ENCODE measurements around the gene ACOX2.
A peak's percentile ranks its signal among the peaks of the same experiment; 100 is the strongest.
"Not testable (repeated sequence)": the region's sequence is repeated elsewhere in the genome, so short reads cannot be mapped to it uniquely, and the experiment has no call there.

Gene ACOX2

DNA sequence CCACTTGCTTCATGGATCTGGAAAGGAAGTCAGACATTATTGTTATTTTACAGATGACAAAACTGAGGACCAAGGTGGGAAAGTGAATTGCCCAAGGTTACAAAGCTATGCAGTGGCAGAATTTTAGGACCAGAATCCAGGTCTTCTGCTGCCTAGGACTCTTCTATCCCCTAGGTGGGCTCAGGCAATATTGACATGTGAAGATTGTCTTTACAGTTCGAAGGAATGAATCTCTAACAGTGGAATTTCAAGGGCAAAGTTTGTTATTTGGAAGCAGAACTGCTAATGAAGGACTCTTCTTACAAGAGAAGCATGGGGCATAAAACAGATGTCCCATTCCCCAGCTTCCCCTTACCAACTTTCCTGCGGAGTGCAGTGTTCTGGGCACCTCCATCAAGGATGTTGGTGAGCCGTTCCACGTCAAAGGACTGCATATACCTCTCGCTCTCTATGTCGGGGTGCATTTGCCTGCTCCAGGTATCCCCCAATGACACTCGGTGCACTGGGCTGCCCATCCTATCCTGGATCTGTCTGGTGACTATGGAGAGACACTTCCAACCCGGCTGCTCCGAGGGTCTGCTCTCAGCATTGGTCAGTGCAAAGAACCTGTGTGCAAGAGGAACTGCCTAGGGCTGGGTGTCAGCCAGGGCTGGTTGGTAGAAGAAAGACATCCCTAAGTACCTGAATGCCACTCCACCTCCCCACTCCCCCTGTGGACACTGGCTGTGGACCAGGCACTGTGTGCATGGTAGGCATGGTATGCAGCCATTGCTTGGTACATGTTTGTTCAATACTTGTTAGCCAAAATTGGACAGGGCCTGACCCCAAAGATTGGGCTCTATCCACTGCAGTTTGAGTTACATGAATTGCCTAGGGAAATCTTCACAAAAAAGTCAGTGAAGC is 2.1 kb downstream of the ACOX2 start:
- no peak for DNase-seq

DNA sequence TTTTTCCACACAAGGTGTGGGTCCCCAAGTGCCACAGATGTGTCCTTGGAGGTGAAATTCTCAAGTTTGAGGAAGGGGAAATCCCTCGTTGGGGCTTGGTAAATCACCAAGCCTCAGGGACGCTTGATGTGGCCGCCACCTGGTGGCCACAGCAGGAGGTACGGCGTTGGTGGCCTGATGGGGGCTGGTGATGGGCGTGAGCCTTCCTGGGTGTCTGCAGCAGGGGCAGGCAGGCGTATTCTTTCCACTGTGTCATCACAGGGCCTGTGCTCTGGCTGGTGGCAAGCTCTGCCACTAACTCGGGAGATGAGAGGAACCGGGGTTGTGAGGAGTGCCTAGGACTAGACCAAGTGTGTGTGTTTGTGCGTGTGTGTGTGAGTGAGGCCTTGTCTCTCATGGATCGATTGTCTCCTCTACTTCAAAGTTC is 4.2 kb downstream of the ACOX2 start:
- DNase-seq = peak; percentile 39 to 69 (median 50)

DNA sequence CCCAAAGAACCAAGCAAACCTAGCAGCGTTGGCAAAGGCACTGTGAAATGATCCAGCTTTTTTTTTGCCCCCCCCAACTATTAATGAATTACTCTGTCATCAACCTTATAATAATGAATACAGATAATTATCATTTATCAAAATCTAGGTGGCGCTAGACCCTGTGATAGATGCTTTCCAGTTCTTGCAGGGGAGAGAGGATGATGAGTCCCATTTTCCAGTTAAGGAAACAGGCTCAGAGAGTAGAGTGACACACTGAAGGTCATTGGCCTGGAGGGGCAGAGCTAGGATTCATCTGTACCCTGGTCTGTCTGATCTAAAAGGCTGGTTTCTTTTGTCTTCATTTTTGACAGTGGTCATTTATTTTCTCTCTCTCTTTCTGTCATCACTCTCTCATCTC is 5.0 kb downstream of the ACOX2 start:
- no peak for DNase-seq

DNA sequence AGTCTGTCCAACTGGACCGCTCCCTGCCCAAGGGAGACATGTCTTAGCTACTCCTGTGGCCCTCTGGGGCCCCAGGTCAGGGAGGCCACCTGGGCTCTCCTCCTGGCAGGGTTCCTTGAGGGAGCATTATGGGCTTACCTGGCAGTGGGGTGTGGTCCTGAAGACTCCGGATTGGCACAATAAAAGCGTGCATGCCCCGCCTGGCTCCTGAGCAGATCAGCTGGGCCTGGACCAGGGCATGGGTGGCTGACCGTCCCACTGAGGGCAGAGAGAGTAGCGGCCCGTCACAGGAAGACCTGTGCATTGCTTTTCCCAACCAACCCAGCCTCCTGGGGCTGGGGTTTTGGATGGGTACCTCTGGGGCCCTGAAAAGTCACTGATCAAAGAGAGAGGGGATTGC is 5.4 kb downstream of the ACOX2 start:
- no peak for DNase-seq

DNA sequence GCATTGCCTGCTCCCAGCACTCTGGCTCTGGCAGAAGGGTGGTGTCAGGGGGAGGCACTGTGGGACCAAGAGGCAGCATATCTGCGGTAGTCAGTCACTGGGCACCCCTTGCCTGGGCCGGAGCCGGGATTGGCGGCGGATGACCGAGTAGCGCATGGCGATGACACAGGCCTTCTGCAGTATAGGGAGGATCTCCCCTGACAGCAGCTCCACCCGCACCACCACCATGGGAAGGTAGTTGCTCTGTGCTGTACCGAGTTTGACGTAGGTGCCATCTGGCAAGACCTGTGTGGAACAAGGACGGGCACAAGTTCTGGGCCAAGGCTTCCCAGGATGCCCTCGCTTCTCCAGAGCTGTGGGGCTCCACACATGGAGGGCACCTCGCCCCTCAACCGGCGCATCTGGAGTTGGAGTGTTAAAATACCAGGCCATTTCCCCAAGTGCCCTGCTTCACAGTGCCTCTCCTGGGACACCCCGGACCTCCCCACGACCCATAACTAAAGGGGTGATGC is 6.6 kb downstream of the ACOX2 start:
- DNase-seq = no peak

DNA sequence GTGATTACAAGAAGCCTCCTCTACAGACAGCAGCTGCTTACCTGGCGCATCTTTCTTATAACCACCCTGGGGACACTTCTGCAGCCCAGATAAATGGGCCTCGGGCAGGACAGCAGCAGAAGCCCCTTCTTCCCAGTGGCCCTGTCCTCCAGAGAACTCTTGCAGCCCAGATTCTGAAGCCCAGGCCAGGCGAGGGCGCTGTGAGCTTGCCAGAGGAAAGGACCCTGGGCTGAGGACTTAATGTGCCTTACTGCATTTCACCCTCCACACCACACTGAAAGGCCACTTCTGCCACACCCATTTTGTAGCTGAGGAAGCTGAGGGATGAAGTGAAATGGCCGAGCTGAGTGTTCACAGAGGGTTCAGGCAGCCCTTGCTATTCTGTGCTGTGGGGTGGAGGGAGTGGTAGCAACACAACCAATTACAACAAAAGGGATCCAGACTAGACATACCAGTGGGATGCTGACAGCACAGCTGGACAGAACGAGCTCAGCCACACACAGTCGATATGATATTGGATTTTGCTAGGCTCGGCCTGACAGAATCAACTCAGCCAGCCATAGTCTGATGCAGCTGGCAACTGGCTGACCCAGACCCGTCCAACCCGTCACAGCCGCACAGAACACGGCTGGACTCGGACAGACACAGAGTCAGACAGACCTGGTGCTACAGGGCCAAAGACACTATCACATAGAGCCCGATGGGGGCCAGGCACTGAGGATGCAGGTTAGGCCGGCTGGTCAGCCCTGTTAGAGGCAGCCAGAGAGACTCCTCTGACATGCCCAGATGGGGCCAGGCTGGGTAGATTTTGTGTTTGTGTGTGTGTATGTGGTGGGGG is 7.3 kb downstream of the ACOX2 start:
- DNase-seq = no peak

DNA sequence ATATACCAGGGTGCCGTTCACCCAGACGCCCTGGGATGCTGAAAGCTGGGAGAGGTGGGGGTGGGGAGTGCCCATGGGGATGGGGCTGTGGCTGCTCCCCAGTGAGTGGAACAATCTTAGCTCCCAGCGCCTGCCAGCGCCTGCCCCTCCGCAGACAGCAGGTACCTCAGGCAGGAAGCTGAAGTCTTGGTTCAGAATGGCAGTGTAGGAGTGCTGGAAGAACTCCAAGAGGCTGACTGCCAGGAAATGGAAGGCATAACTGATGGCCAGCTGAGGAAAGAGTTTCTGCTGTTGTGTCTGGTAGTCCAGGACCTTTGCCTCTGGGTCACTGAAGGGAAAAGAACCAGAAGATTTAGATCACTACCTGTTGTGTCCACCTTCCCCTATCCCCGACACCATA is 8.4 kb downstream of the ACOX2 start:
- no peak for DNase-seq

DNA sequence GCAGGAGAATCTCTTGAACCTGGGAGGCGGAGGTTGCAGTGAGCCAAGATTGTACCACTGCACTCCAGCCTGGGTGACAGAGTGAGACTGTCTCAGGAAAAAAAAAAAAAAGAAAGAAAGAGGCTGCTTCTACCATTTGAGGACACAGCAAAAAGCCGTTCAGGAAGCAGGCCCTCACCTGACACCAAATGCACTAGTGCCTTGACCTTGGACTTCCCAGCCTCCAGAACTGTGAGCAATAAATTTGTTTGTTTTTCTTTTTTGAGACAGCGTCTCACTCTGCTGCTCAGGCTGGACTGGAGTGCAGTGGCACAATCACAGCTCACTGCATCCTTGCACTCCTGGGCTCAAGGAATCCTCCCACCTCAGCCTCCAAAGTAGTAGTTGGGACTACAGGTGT is 9.6 kb downstream of the ACOX2 start:
- DNase-seq = not testable (repeated sequence)

DNA sequence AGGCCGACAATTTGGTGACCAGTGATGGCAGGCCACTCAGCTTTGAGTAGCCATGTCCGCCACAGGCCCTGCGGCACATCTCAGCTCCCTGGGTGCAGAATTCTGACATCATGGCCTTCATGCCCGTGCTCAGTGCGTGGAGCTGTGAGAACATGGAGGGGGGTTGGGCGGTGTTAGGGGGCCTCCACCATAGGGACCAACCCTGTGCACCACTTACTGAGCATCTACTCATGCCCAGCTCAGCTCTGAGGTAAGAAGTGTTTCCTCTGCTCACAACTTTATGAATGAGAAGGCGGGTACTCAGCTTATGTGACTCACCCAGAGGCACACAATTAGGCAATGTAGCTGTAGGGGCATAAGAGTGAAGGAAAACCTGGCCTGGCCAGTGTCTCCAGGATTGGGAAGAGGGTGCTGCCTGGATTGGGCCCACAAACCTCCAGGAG is 10.5 kb downstream of the ACOX2 start:
- DNase-seq = no peak

DNA sequence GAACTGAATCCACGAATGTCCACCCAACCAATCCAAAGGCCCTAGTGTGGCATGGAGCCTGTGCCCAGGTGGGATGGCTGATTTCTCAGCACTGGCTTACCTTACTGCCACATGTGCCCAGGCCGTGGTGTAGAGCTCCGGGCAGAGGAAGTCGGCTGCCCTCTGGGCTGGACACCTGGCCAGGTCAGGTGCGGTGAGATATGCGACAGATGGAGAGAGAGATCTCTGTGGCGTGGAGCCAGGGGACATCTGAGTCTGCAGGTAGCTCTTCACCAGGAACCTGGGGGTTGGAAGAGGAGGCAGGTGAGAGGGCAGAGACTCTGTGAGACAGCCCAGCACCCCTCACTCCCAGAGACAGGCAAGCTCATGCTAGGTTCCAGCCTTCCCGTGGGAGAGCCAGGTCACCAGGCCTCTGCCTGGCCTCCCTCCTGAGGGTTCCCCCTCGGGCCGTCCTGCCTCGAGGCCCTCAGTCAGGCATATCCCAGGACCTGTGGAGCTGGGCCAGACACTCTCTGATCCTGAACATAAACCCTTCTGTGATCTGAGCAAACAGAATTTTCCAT is 12.6 kb downstream of the ACOX2 start:
- no peak for DNase-seq

DNA sequence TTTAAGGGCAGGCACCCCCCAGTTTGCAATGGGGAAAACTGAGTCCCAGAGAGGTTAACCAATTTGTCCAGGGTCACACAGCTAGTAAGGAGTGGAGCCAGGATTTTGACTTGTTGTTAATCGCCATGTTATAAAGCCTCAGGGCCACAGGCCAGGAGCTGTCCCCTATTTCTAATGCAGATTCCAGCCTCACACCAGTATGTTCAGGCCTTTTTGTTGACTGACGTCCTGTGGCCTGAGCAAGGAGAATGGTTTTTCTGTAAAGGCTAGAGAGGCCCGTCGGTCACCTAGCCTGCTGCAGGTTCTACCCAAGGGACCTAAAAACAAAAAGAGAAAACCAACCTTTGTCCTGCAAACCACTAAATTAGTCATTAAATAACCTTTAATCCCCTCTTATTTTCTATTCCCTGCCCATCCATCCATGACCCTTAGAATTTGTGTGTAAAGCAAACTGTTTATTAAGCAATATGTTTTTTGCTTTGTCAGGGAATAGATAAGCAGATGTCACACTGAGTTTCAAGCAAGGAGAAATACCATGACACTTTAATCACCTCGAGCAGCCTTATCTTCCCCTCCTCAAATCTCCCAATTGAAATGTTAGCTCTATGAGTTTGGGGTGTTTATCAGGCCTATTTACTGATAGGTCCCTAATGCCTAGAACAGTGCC is 14.1 kb downstream of the ACOX2 start:
- DNase-seq = no peak

DNA sequence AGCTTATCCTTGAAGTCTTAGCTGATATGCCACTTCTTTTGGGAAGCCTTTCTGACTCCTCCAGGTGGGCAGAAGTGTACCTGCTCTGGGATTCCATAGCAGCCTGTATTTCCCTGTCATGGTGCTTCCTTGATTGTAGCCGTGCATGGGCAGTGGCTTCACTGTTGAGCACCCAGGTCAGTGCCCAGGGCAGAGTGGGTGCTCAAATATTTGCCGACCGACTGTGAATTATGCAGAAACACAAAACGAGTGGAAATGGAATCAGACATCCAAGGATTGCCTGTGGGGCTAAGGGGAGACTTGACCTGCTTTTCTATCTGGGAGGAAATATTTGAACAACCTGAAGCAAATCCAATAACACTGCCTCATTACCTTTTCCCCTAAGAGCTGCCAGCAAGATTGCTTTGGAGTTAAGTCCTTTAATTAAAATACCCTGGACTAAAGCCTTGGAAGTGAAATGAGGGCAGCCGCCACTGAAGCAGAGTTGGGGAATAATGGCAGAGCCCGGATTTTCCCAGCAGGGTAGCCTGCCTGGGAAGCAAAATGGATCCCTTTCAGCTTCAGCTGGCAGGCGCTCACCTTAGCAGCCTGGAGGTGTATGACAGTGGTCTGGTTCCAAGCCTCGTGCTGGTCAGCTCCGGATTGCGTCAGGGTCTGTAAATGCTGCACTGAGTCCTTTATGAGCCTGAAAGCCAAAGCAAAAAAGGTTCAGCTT is 14.9 kb downstream of the ACOX2 start:
- DNase-seq = no peak

DNA sequence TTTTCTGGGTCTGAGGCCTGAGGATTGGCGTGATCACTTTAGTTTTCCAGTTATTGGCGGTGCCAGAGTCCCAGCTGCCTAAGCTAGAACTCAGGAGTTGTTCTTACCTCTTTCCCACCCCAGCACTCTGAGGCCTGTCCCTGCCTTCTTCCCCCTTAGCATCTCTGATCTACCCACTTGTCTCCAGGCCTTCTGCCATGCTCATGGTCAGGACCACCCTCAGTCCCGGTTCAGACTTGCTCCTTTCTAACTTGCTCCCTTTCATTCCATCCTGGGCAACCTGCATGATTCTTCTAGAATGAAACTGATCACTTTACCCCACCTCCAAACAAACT is 15.7 kb downstream of the ACOX2 start:
- no peak for DNase-seq

DNA sequence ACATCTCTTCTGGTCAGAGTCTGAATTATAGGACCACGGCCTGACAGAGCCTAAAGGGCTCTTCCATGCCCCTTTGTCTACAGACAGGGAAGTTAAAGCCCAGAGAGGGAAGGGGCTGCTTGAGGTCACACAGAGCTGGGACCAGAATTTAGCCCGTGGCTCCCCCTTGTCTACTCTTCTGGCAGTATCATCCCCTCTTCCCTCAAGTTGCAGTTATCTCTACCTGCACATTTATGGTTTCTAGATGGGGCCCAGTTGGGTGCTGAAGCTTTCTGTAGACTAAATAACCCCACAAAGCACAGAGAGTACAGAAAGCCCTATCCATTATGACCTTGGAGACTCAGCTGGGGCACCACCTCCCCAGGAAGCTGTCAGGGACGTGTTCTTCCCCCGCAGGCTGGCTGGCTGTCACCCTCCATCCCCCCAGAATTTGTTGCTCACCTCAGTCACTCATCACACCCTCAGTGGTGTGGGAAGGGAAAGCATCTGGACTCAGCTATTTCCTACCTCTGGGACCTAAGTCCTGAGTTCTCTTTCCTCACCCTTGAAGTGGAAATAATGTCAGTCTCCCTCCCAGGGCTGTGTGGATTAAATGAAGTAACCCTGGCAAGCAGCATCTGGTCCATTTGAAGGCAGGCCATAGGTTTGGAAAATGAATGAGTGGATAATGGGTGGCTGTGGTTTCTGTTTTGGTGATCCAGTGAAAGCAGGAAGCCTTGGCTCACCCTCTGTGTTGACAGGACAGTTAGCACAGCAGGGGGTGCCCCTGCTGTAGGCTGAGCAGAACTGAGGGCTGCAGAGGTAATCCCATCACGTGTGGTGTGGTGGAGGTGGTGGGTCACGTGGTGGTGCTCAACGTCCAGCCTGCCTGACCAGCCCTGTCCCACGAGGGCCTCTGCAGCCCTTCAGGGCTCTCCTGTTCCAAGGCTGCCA is 16.3 kb downstream of the ACOX2 start:
- DNase-seq = no peak

DNA sequence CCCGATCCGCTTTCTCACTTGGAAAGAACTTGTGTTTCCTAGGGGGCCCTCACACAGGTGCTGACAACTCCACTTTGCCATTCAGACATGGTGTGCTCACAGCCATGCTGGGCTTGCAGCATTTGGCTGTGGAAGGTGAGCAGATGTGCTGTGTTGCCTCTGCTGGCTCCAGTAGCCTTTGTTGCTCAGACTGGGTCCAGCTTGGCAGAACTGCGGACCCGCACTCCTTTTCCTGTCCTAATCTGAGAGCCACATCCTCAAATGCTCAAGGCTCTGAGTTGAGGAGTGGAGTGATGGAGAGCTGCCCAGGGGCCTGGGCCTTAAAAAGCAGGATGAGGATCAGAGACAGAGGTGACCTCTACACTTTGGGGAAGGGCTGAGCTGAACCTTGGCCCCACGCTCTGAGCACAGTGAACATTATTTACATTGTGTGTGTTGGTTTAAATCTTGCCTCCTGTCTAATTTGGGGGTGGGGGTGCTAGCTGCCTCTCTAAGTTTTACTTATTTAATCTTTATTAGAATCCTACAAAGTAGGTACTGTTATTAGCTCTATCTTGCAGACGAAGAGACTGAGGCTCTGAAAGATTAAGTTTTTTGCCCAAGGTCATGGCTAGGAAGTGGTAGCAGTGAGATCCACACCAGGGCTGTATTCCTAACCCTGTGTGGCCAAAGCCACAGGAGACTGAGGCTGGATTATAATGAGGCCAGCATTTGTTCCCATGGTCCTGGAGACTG is 17.2 kb downstream of the ACOX2 start:
- DNase-seq = no peak

DNA sequence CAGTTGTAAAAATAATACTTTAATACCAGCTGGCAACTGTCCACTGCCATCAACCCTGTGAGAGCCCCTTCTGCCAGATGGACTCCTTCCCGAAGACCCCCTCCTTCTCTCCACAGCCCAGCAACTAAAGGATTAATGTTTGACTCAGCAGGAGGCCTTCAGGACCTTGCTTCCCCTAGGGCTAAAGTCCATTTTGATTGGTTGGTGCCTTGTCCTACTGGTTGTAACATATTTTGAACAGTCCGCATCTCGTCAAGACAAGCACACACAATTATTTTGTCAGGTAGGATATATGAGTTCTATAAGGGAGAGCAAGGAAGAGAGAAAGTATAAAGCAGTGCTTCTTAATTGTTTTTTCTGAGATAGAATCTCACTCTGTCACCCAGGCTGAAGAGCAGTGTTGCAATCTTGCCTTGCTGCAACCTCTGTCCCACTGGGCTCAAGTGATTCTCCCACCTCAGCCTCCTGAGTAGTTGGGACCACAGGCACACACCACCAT is 18.6 kb downstream of the ACOX2 start:
- DNase-seq = no peak

DNA sequence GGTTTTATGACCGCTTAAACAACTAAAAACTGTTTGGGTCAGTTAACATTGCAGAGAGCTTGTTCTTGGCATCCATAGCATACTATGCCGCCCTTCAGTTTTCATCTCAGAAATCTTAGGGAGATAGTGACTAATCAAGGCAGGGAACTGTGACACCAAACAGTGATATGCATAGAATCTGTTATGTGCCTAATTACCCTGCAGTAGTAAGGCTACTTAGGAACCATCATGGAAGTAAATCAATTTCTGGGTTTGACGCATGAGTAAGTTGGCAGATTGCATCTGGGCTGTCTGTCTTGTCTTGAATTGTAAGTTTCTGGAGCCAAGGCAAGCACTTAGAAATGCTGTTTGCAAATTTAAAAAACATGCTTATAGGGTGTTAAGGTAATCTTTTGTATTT is 22.6 kb downstream of the ACOX2 start:
- no peak for DNase-seq

DNA sequence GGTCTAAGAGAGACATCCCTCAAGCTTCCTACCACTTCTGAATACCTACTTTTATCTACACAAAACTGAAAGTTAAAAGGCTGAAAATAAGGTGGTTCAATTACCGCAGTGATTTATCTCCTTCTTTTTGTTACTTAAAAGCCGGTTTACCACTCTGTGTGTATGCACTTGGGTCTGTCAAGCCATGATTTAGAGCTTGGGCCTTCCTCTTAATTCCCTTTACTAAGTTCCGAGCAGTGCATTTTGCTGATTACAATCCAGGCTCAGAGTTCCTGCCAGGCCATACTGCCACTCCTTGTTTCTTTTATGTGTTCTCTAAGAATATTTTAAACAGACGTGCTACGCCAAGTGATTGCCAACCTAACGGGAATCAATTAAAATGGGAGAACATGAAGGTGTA is 28.6 kb downstream of the ACOX2 start:
- no peak for DNase-seq

DNA sequence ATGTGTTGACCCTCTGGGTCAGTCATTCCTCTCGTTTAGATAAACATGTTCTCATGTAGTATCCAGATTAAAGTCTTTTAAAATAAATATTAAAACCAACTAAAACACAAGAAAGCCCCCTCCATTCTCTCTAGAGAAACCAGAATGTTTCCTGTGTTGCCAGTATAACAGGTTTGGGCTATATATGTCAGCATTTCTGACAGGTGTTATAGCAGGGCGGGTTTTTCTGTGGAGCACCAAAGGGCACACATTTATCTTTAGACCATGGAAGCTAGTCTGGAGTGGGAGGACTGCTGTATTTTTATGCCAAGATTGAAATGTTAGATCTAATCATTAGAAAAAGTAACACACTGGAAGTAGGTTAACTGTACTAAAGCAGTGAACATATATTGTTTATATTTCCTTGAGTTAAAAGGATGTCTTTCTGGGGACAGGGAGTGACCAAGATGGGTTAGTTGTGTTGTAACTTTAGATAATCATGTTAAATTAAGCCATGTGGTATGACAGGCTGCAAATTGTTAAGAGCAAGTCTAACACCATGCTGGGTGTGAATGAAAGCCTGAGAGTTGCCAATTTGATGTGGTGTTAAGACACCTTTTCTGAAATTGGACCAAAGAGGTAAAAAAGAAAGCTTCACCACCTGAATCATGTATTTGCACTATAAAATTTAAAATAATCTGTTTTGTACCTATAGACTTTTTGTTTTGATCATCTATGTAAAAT is 29.5 kb downstream of the ACOX2 start:
- DNase-seq = no peak

DNA sequence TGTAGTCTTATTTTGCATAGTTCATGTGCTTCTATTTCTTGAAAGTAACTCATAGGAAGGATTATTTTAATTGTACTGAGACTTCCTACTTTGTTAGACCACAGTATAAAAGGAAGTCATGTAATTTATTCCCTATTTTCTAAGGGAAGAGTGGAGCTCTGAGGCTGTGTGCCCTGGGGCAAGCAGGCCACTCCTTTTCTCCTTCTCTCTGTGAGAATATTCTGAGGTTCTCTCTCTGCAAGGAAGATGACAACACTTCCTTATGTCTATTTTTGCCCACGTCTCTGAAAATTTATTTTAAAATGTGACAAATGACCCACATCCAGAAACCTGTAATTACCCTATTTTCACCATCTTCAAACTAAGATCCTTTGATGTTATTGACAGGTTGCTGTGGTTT is 34.1 kb downstream of the ACOX2 start:
- DNase-seq = no peak
